Smooth muscle cell (in vitro differentiated cells): ENCODE data around the gene MUC22. TPM values are rescaled to one million over a fixed set of nuclear protein-coding genes. Genes with fewer than 3 reads are reported as not detected.

Experiments
- DNase-seq: peaks from one replicate; lab custom pipeline; 2025; ENCODE audit not compliant: unreplicated experiment; lab: John Stamatoyannopoulos, UW
- H2AFZ ChIP-seq: fragments of 200-600 bp; sonication (generic); 2 replicates; pipeline ENCODE4 v1.6.0; 2016; ENCODE audit warnings: antibody characterized with exemption, low read depth, mild to moderate bottlenecking
- H3F3A ChIP-seq: fragments of 200-600 bp; sonication (generic); 2 replicates; pipeline ENCODE4 v1.6.0; 2017; ENCODE audit warnings: antibody characterized with exemption, low read depth
- H3K27ac ChIP-seq: fragments of 200-600 bp; sonication (generic); 2 replicates; pipeline ENCODE4 v1.5.1; 2016; ENCODE audit warnings: low read depth, mild to moderate bottlenecking
- H3K27me3 ChIP-seq: fragments of 200-600 bp; sonication (generic); 2 replicates; pipeline ENCODE4 v1.6.1; 2016; ENCODE audit warnings: low read depth, mild to moderate bottlenecking
- H3K36me3 ChIP-seq: fragments of 200-600 bp; sonication (generic); 2 replicates; pipeline ENCODE4 v1.5.1; 2016; ENCODE audit warnings: low read depth
- H3K4me1 ChIP-seq: fragments of 200-600 bp; sonication (generic); 2 replicates; pipeline ENCODE4 v1.5.1; 2016; ENCODE audit warnings: low read depth
- H3K4me2 ChIP-seq: fragments of 200-600 bp; sonication (generic); 2 replicates; pipeline ENCODE4 v1.6.0; 2016; ENCODE audit warnings: mild to moderate bottlenecking
- H3K4me3 ChIP-seq: fragments of 200-600 bp; sonication (generic); 2 replicates; pipeline ENCODE4 v1.5.1; 2016; ENCODE audit warnings: mild to moderate bottlenecking
- H3K79me2 ChIP-seq: fragments of 200-600 bp; sonication (generic); 2 replicates; pipeline ENCODE4 v1.6.0; 2016; ENCODE audit warnings: low read depth, mild to moderate bottlenecking
- H3K9ac ChIP-seq: fragments of 200-600 bp; sonication (generic); 2 replicates; pipeline ENCODE4 v1.6.0; 2016; ENCODE audit warnings: low read depth
- H3K9me3 ChIP-seq: fragments of 200-600 bp; sonication (generic); replicated peaks from 2 replicates; pipeline ENCODE4 v1.5.1; 2016; ENCODE audit warnings: low read depth
- H4K20me1 ChIP-seq: fragments of 200-600 bp; sonication (generic); 2 replicates; pipeline ENCODE4 v1.6.0; 2016; ENCODE audit warnings: low read depth
- WGBS: methylation state at CpG from one replicate; pipeline ENCODE4 v1.1.7; 2016; ENCODE audit warnings: low lambda C conversion rate; 5-methylcytosine and 5-hydroxymethylcytosine counted together
- polyA plus RNA-seq: library from polyadenylated mRNA; unstranded; fragments of >200 nt; fragmentation: Nextera tagmentation; extraction: Ambion mirVana; gene quantifications from 2 replicates; pipeline ENCODE4 v1.2.1, GENCODE V29; 2016
- total RNA-seq: library from RNA; depleted of rRNA; stranded (reverse); fragments of >200 nt; gene quantifications from 2 replicates; pipeline ENCODE4 v1.2.3, GENCODE V29; 2014
- TF ChIP-seq, protein P1 (sequence below): fragments of 200-600 bp; sonication (generic); IDR thresholded peaks from 2 replicates; pipeline ENCODE4 v1.5.1; 2017; ENCODE audit warnings: borderline replicate concordance, mild to moderate bottlenecking, antibody characterized with exemption; ENCODE audit not compliant: insufficient read depth, poor library complexity, severe bottlenecking

The MUC22 gene
- total and polyA plus RNA-seq, 2 experiments from 2014 or later = not detected

DNA sequence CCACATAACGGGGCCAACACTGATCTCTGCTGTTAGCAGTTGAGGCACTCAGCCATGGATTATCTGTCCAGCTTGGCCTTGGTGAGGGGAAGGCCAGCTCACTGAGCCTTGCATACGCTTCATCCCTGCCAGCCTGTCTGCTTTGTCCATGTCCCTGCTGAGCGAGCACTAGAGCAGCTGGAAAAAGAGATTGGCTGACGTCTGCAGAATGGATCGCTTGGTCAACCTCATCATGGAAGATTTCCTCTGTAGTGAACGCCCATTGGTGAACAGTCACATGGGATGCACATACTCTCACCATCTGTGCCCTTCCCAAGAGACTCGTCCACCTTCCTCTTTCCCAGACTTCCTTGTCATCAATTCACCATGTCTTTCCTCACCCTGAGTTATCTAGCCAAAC is 26.9 kb downstream of the MUC22 start:
- Histone ChIP-seq H3K36me3 (no peaks in the 10 kb centered on the region), H3K27me3 (no peaks in the 10 kb centered on the region), H3F3A (peaks cover 4% of the 10 kb centered on the region), H3K4me1 (no peaks in the 10 kb centered on the region), H3K4me3 (no peak overlapping the region), H3K9me3 (no peaks in the 10 kb centered on the region), H2AFZ (no peak overlapping the region), H4K20me1 (no peaks in the 10 kb centered on the region), H3K79me2 (no peaks in the 10 kb centered on the region), H3K27ac (peak overlapping the region; percentile 18), H3K9ac (no peak overlapping the region), H3K4me2 (peak overlapping the region; percentile 64)
- WGBS = 77% methylated on average over 7 of the region's 7 CpGs
- DNase-seq = no peak
- TF ChIP-seq, protein P1, sequence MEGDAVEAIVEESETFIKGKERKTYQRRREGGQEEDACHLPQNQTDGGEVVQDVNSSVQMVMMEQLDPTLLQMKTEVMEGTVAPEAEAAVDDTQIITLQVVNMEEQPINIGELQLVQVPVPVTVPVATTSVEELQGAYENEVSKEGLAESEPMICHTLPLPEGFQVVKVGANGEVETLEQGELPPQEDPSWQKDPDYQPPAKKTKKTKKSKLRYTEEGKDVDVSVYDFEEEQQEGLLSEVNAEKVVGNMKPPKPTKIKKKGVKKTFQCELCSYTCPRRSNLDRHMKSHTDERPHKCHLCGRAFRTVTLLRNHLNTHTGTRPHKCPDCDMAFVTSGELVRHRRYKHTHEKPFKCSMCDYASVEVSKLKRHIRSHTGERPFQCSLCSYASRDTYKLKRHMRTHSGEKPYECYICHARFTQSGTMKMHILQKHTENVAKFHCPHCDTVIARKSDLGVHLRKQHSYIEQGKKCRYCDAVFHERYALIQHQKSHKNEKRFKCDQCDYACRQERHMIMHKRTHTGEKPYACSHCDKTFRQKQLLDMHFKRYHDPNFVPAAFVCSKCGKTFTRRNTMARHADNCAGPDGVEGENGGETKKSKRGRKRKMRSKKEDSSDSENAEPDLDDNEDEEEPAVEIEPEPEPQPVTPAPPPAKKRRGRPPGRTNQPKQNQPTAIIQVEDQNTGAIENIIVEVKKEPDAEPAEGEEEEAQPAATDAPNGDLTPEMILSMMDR = no peak

DNA sequence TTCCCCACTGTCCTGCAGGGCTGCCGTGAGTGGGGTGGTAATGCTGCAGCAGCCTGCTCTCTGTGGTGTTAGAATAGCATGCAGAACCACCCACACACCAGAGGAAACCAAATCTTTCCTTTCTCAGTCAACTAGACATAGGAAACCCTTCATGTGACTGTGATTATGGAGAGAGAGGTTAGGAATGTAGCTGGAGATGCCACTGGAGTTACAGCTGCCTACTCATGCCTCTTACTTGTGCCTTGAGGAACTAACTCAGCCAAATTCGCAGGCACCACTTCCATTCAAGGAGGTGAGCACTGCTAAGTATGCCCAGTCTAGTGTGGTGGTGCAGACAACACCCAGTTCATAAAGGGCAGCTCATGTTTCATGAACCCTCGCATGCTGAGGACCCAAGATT is 27.4 kb downstream of the MUC22 start:
- TF ChIP-seq, protein P1 = no peak
- 18% methylated on average over 3 of the region's 3 CpGs for WGBS

DNA sequence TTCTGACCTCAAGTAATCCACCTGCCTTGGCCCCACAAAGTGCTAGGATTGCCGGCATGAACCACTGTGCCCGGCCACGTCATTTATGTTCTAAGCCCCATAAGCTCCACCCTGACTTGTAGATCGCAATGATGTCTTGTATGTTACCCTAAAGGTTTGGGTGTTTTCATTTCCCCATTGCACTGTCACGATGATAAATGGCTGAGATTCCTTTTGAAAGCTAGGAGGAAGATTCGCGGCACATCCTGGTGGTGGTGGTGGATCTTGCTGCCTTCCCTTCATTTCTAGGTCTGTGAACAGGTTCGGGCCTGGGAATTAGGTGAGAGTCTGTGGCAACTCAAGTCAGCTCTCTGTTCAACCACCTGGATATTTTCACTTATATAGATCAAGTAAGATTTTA is 28.3 kb downstream of the MUC22 start:
- TF ChIP-seq, protein P1 = no peak
- Histone ChIP-seq H3K9ac (no peak overlapping the region), H3K27me3 (no peaks in the 10 kb centered on the region), H3K9me3 (no peaks in the 10 kb centered on the region), H3K4me1 (no peaks in the 10 kb centered on the region), H3K4me2 (no peak overlapping the region), H3F3A (peaks cover 4% of the 10 kb centered on the region), H3K36me3 (no peaks in the 10 kb centered on the region), H3K27ac (no peak overlapping the region), H4K20me1 (no peaks in the 10 kb centered on the region), H3K4me3 (no peak overlapping the region), H3K79me2 (no peaks in the 10 kb centered on the region), H2AFZ (no peak overlapping the region)
- WGBS = 95% methylated on average over 8 of the region's 8 CpGs
- no peak for DNase-seq

More for the DNA sequence above, 27.4 kb downstream of the MUC22 start:
- Histone ChIP-seq H3F3A (peaks cover 4% of the 10 kb centered on the region), H3K4me2 (peak overlapping the region; percentile 64), H3K9me3 (no peaks in the 10 kb centered on the region), H3K4me1 (no peaks in the 10 kb centered on the region), H3K79me2 (no peaks in the 10 kb centered on the region), H4K20me1 (no peaks in the 10 kb centered on the region), H3K36me3 (no peaks in the 10 kb centered on the region), H3K9ac (no peak overlapping the region), H2AFZ (no peak overlapping the region), H3K27ac (peak overlapping the region; percentile 18), H3K4me3 (no peak overlapping the region), H3K27me3 (no peaks in the 10 kb centered on the region)
- DNase-seq = no peak

DNA sequence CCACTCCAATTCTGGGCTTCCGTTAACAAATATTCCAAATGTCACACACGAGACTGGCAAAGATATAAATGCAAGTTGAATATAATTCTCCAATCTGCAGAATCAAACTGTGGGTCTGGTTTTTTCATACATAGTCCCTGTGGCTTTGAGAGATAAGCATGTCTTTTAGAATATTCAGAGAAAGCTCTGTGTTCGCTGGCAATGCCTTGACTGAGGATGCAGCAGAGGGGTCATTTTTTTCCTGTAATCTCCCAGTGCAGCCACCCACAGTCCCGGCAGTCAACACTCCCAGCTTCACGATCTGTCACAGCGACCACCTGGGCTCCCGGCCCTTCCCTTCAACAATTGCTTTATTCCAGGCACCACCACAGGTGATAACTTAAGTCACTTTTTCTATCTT is 30.5 kb downstream of the MUC22 start:
- Histone ChIP-seq H3K9me3 (no peaks in the 10 kb centered on the region), H3K4me3 (no peak overlapping the region), H2AFZ (no peak overlapping the region), H3K9ac (no peak overlapping the region), H3K79me2 (no peaks in the 10 kb centered on the region), H4K20me1 (no peaks in the 10 kb centered on the region), H3K4me1 (no peaks in the 10 kb centered on the region), H3K36me3 (no peaks in the 10 kb centered on the region), H3F3A (peaks cover 4% of the 10 kb centered on the region), H3K27ac (no peak overlapping the region), H3K4me2 (no peak overlapping the region), H3K27me3 (no peaks in the 10 kb centered on the region)
- DNase-seq = no peak
- WGBS = 77% methylated on average over 7 of the region's 7 CpGs
- TF ChIP-seq, protein P1 = no peak
